ENCODE data around the gene NDFIP1. TPM values are rescaled to one million over a fixed set of nuclear protein-coding genes. Genes with fewer than 3 reads are reported as not detected.
A peak's percentile ranks its signal among the peaks of the same experiment; 100 is the strongest.

The NDFIP1 gene, protein sequence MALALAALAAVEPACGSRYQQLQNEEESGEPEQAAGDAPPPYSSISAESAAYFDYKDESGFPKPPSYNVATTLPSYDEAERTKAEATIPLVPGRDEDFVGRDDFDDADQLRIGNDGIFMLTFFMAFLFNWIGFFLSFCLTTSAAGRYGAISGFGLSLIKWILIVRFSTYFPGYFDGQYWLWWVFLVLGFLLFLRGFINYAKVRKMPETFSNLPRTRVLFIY
- 26.1 and 27.1 TPM in 2 replicates for total RNA-seq (2021; fragmentation: NEBNext Ultra II Directional; extraction: Animal tissue kit (Norgen Biotek cat#: 25700))
- polyA plus RNA-seq (2011; rRNA removed) = 8.8 and 10.4 TPM in 2 replicates
- polyA plus RNA-seq (2011; cell fraction: cytosol; rRNA removed) = 14.6 TPM
- polyA plus RNA-seq (2011; cell fraction: nucleus; rRNA removed) = 11.9 TPM
- polyA plus RNA-seq (2012, experiment 1 of 2) = 12.0 to 22.5 TPM (median 12.9 TPM) in 4 replicates
- polyA plus RNA-seq (2012, experiment 2 of 2) = 13.4 TPM
- polyA plus RNA-seq (2013, experiment 1 of 2) = 26.7 TPM
- 31.4 TPM for polyA plus RNA-seq (2013, experiment 2 of 2)
- 4.8 and 6.3 TPM in 2 replicates for polyA minus RNA-seq (2011; rRNA and poly(A)+ RNA removed)
- polyA minus RNA-seq (2011; cell fraction: cytosol; rRNA and poly(A)+ RNA removed) = 11.0 TPM
- polyA minus RNA-seq (2011; cell fraction: nucleus; rRNA and poly(A)+ RNA removed) = 9.0 TPM
- long read RNA-seq, experiment 1, full-length matches to known transcripts = 46 of 83 reads
- long read RNA-seq, experiment 1, partial matches to known transcripts = 16 of 83 reads
- long read RNA-seq, experiment 1, other reads (novel, unspliced or antisense) = 21 of 83 reads
- long read RNA-seq, experiment 2 = 0 reads

DNA sequence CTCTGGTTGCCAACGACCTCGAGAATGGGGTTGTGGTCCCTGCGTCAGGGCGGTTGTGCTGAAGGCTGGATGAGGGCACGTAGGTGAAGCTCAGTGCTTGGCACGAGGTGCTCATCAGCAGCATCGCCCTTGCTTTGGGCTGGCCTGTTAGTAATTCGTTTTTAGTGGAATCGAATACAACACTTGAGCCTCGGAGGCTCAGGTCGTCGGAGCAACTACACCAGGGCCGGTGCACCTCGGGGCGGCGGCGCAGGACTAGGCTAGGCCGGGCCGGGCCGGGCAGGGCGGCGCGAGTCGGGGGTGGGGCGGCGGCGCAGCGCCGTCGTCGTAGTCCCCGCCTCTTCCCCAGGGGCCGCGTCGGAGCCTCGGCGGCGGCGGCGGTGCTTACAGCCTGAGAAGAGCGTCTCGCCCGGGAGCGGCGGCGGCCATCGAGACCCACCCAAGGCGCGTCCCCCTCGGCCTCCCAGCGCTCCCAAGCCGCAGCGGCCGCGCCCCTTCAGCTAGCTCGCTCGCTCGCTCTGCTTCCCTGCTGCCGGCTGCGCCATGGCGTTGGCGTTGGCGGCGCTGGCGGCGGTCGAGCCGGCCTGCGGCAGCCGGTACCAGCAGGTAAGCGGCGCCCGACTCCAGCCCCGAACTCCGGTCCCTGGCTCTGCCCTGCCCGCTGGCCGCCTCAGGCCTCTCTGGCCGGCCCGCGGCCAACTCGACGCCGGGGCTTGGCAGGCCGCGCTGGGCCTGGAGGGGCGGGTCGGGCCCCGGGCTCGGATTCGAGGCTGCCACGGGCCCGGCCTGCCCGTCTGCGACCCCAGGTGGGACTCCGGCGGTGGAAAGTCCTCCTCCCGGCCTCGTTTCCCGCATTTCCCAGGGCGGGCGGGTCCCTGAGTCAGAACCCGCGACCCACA, at the start of gene NDFIP1:
Gene NDFIP1 (plus strand): TSS at position 348 of the 899 bp plus-strand sequence. CDS start 196 bp downstream, at position 544.
- POLR2A ChIA-PET (ENCODE audit: partially characterized antibody) = interaction anchor here (0.9 to 1.9 kb wide), 7 partner anchors 11 to 139 kb away, joined by 3 to 8 read pairs (median 3); partner anchors contain the start of gene GNPDA1
- FAIRE-seq = no peak
- WGBS, 2 experiments (ENCODE audit: extremely low coverage in 1 of 2, insufficient coverage in 1 of 2, insufficient read length in 1 of 2, insufficient replicate concordance in 2 of 2, low coverage in 1 of 2, low lambda C conversion rate in 2 of 2, missing lambda C conversion rate in 1 of 2) = 6% methylated on average over 46 of the region's 103 CpGs; no CpG with 5 or more reads in 1 of the 2 experiments
- TF ChIP-seq SRF (IDR thresholded peaks at IDR 0.05; ENCODE audit: low read depth, low read length) = 0 out of 2 replicates have a peak, but pooled peaks have one; percentile 5
- no peak for TF ChIP-seq FOSL1 (IDR thresholded peaks at IDR 0.05; ENCODE audit: insufficient read depth, low read depth, low read length)
- TF ChIP-seq RNF2 (IDR thresholded peaks at IDR 0.05; ENCODE audit: borderline replicate concordance, low read depth, low read length, missing control alignments, poor library complexity, severe bottlenecking) = no peak
- no peak for TF ChIP-seq CBX5 (IDR thresholded peaks at IDR 0.05; ENCODE audit: low read depth, low read length)

More for the DNA sequence above, at the start of gene NDFIP1:
- CTCF ChIA-PET (ENCODE audit: partially characterized antibody) = interaction anchor here (0.8 to 2.0 kb wide), 9 partner anchors 8 to 551 kb away, joined by 3 to 5 read pairs (median 3); no protein-coding TSS in a partner anchor
- Histone ChIP-seq H2BK5ac (ENCODE audit: low read depth, low read length) (peak within 1 kb of the TSS; percentile 94), H3K9me3 (ENCODE audit: insufficient read depth in 2 of 2, low read depth in 1 of 2, low read length in 1 of 2) (no peaks in the 10 kb centered on the region), H3K4ac (replicated peaks; ENCODE audit: insufficient read length, low read depth, low read length) (peak within 1 kb of the TSS; percentile 0), H3K4me3 (ENCODE audit: extremely low read depth in 1 of 4, insufficient read depth in 2 of 4, low read depth in 3 of 4, low read length in 4 of 4) (peak within 1 kb of the TSS; percentile 68 to 76 (median 72)), H3K27me3 (replicated peaks in 1 of 4; ENCODE audit: control insufficient read depth in 3 of 4, extremely low read depth in 1 of 4, insufficient read depth in 3 of 4, low read length in 3 of 4) (peaks cover 0 to 5% (median 3%) of the 10 kb centered on the region in 4 experiments; a peak in 6 of 7 replicates), H2AK5ac (ENCODE audit: low read depth, low read length) (no peak within 1 kb of the TSS), H3K4me1 (replicated peaks in 1 of 4; ENCODE audit: control insufficient read depth in 3 of 4, insufficient read depth in 4 of 4, low read length in 3 of 4) (peaks cover 2 to 7% (median 5%) of the 10 kb centered on the region in 4 experiments; a peak in 6 of 7 replicates), H3K56ac (replicated peaks; ENCODE audit: insufficient read length, low read depth, low read length) (peak within 1 kb of the TSS; percentile 71), H3K9ac (replicated peaks in 1 of 4; ENCODE audit: extremely low read depth in 1 of 4, low read depth in 3 of 4, low read length in 3 of 4) (peak within 1 kb of the TSS; percentile 87 to 100 (median 96)), H2BK20ac (ENCODE audit: low read length) (peak within 1 kb of the TSS; percentile 64; the same call in 1 of the 2 replicates), H3K36me3 (ENCODE audit: control insufficient read depth in 2 of 4, insufficient read depth in 4 of 4, low read length in 3 of 4) (no peaks in the 10 kb centered on the region), H3K14ac (ENCODE audit: insufficient read length) (no peak within 1 kb of the TSS), H3K18ac (ENCODE audit: extremely low read depth, low read length) (peak within 1 kb of the TSS; percentile 97), H3K23me2 (ENCODE audit: low read depth, low read length) (peaks cover 7% of the 10 kb centered on the region), H4K20me1 (replicated peaks in 1 of 2; ENCODE audit: control insufficient read depth in 1 of 2, insufficient read depth in 2 of 2, low read length in 2 of 2) (peaks cover 0 to 1% of the 10 kb centered on the region in 2 experiments), H3K4me2 (ENCODE audit: insufficient read depth in 1 of 2, low read depth in 2 of 2, low read length in 2 of 2) (peak within 1 kb of the TSS; percentile 86 to 93), H4K8ac (ENCODE audit: extremely low read depth, insufficient read depth, low read length) (peak within 1 kb of the TSS; percentile 100), H3K27ac (ENCODE audit: low read depth, low read length) (peak within 1 kb of the TSS; percentile 74), H3K79me2 (ENCODE audit: control insufficient read depth in 1 of 2, insufficient read depth in 2 of 2, low read length in 2 of 2) (peaks cover 0 to 39% of the 10 kb centered on the region in 2 experiments; a peak in 3 of 4 replicates), H3K23ac (ENCODE audit: insufficient read length) (no peak within 1 kb of the TSS), H2BK120ac (replicated peaks; ENCODE audit: low read depth, low read length) (peak within 1 kb of the TSS; percentile 86), H4K91ac (replicated peaks; ENCODE audit: insufficient read length, low read length) (peak within 1 kb of the TSS; percentile 98), H2BK12ac (ENCODE audit: low read depth, low read length) (peak within 1 kb of the TSS; percentile 100), H2AFZ (ENCODE audit: low read length) (peak within 1 kb of the TSS; percentile 100), H3K79me1 (ENCODE audit: low read depth, low read length) (peaks cover 3% of the 10 kb centered on the region; the same call in 1 of the 2 replicates), H2BK15ac (ENCODE audit: low read length) (peak within 1 kb of the TSS; percentile 94), H4K5ac (ENCODE audit: insufficient read length, low read depth, low read length) (peak within 1 kb of the TSS; percentile 92)
- peak; percentile 27 to 91 for DNase-seq (ENCODE audit: low read depth in 1 of 2, low spot score in 2 of 2)
